Ishikawa (cell line): ENCODE data around the gene MDFIC.

Source experiments
- CEBPB ChIP-seq: IDR thresholded peaks from 2 replicates; pipeline ENCODE4 v1.6.1; 2012
- EGR1 ChIP-seq: IDR thresholded peaks from 2 replicates; pipeline ENCODE4 v1.6.1; 2012
- EP300 ChIP-seq: IDR thresholded peaks from 2 replicates; pipeline ENCODE4 v1.6.1; 2012; ENCODE audit warnings: borderline replicate concordance
- FOXM1 ChIP-seq: IDR thresholded peaks from 2 replicates; pipeline ENCODE4 v1.6.1; 2012; ENCODE audit warnings: low read depth, borderline replicate concordance
- NFIC ChIP-seq: IDR thresholded peaks from 2 replicates; pipeline ENCODE4 v1.6.1; 2012
- TAF1 ChIP-seq: IDR thresholded peaks from 2 replicates; pipeline ENCODE4 v1.6.1; 2012; ENCODE audit warnings: low read depth, mild to moderate bottlenecking
- TEAD4 ChIP-seq: IDR thresholded peaks from 2 replicates; pipeline ENCODE4 v1.6.1; 2012
- YY1 ChIP-seq: IDR thresholded peaks from 2 replicates; pipeline ENCODE4 v1.6.1; 2012; ENCODE audit warnings: low read depth
- TF ChIP-seq, protein P1 (sequence below): IDR thresholded peaks from 2 replicates; pipeline ENCODE4 v1.6.1; 2012
- TF ChIP-seq, protein P2 (sequence below): IDR thresholded peaks from 2 replicates; pipeline ENCODE4 v1.6.1; 2012; ENCODE audit warnings: low read depth, mild to moderate bottlenecking
- TF ChIP-seq, protein P3 (sequence below): IDR thresholded peaks from 2 replicates; pipeline ENCODE4 v1.6.1; 2012

DNA sequence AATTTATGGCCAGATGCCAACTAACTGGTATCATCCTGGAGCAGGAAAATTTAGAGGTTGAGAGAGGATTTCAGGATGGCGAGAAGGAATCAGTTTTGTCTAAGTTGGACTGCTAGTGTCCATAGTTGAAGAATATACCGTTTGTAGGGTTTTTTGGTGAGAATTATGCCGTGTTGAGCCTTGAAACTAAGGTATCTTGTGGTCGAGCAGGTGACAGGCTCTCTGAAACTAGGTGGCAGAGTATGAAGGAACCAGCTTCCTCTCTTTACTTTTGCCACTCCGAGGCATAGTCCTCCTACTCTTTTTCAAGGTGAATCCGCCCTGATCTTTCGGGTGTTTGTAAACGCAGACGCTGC, 9.7 kb downstream of the MDFIC start:
- no peak for TF ChIP-seq NFIC
- TF ChIP-seq, protein P1, sequence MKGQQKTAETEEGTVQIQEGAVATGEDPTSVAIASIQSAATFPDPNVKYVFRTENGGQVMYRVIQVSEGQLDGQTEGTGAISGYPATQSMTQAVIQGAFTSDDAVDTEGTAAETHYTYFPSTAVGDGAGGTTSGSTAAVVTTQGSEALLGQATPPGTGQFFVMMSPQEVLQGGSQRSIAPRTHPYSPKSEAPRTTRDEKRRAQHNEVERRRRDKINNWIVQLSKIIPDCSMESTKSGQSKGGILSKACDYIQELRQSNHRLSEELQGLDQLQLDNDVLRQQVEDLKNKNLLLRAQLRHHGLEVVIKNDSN, result no peak
- no peak for TF ChIP-seq EP300
- TF ChIP-seq TAF1, result no peak
- TF ChIP-seq, protein P2, sequence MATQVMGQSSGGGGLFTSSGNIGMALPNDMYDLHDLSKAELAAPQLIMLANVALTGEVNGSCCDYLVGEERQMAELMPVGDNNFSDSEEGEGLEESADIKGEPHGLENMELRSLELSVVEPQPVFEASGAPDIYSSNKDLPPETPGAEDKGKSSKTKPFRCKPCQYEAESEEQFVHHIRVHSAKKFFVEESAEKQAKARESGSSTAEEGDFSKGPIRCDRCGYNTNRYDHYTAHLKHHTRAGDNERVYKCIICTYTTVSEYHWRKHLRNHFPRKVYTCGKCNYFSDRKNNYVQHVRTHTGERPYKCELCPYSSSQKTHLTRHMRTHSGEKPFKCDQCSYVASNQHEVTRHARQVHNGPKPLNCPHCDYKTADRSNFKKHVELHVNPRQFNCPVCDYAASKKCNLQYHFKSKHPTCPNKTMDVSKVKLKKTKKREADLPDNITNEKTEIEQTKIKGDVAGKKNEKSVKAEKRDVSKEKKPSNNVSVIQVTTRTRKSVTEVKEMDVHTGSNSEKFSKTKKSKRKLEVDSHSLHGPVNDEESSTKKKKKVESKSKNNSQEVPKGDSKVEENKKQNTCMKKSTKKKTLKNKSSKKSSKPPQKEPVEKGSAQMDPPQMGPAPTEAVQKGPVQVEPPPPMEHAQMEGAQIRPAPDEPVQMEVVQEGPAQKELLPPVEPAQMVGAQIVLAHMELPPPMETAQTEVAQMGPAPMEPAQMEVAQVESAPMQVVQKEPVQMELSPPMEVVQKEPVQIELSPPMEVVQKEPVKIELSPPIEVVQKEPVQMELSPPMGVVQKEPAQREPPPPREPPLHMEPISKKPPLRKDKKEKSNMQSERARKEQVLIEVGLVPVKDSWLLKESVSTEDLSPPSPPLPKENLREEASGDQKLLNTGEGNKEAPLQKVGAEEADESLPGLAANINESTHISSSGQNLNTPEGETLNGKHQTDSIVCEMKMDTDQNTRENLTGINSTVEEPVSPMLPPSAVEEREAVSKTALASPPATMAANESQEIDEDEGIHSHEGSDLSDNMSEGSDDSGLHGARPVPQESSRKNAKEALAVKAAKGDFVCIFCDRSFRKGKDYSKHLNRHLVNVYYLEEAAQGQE, result no peak
- no peak for TF ChIP-seq FOXM1
- no peak for TF ChIP-seq TEAD4
- TF ChIP-seq, protein P3, sequence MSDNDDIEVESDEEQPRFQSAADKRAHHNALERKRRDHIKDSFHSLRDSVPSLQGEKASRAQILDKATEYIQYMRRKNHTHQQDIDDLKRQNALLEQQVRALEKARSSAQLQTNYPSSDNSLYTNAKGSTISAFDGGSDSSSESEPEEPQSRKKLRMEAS, result no peak
- TF ChIP-seq EGR1, result no peak
- no peak for TF ChIP-seq CEBPB
- no peak for TF ChIP-seq YY1
